ENCODE data around the gene PDSS2.

PDSS2 gene

GRCh38 chr6:107319906-107320530 lies 139.3 kb downstream of the PDSS2 start:
- TF ChIP-seq SIN3A (IDR thresholded peaks at IDR 0.05; ENCODE audit: borderline replicate concordance, insufficient read depth, low read length): no peak
- TF ChIP-seq POLR2AphosphoS5 (IDR thresholded peaks at IDR 0.05; ENCODE audit: low read depth, low read length): no peak
- no peak for TF ChIP-seq FOXP2 (optimal IDR thresholded peaks at IDR 0.05; ENCODE audit: borderline replicate concordance, extremely low read depth, extremely low read length, insufficient read depth)
- TF ChIP-seq REST (IDR thresholded peaks at IDR 0.05; ENCODE audit: insufficient read depth in 1 of 2, low read depth in 2 of 2, low read length in 2 of 2): no peak
- no peak for TF ChIP-seq TAF1 (IDR thresholded peaks at IDR 0.05; ENCODE audit: borderline replicate concordance, insufficient read depth, low read length)

GRCh38 chr6:107318100-107318736 lies 141.1 kb downstream of the PDSS2 start:
- TF ChIP-seq FOXP2 (optimal IDR thresholded peaks at IDR 0.05; ENCODE audit: borderline replicate concordance, extremely low read depth, extremely low read length, insufficient read depth) (no peak), SIN3A (IDR thresholded peaks at IDR 0.05; ENCODE audit: borderline replicate concordance, insufficient read depth, low read length) (no peak), REST (IDR thresholded peaks at IDR 0.05; ENCODE audit: insufficient read depth in 1 of 2, low read depth in 2 of 2, low read length in 2 of 2) (no peak), POLR2AphosphoS5 (IDR thresholded peaks at IDR 0.05; ENCODE audit: low read depth, low read length) (no peak), TAF1 (IDR thresholded peaks at IDR 0.05; ENCODE audit: borderline replicate concordance, insufficient read depth, low read length) (no peak)

- no peak for TF ChIP-seq REST (IDR thresholded peaks at IDR 0.05; ENCODE audit: insufficient read depth in 1 of 2, low read depth in 2 of 2, low read length in 2 of 2)
- no peak for TF ChIP-seq SIN3A (IDR thresholded peaks at IDR 0.05; ENCODE audit: borderline replicate concordance, insufficient read depth, low read length)
- TF ChIP-seq FOXP2 (optimal IDR thresholded peaks at IDR 0.05; ENCODE audit: borderline replicate concordance, extremely low read depth, extremely low read length, insufficient read depth): no peak
- no peak for TF ChIP-seq TAF1 (IDR thresholded peaks at IDR 0.05; ENCODE audit: borderline replicate concordance, insufficient read depth, low read length)
- no peak for TF ChIP-seq POLR2AphosphoS5 (IDR thresholded peaks at IDR 0.05; ENCODE audit: low read depth, low read length)
These were observed 144.2 kb downstream of the PDSS2 start for GRCh38 chr6:107315114-107315513.

- TF ChIP-seq POLR2AphosphoS5 (IDR thresholded peaks at IDR 0.05; ENCODE audit: low read depth, low read length): no peak
- TF ChIP-seq REST (IDR thresholded peaks at IDR 0.05; ENCODE audit: insufficient read depth in 1 of 2, low read depth in 2 of 2, low read length in 2 of 2): no peak
These were observed 144.8 kb downstream of the PDSS2 start for GRCh38 chr6:107314531-107314939.

All from PFSK-1 (cell line).